HG03039 (cell line): Measurements from ENCODE around the gene PCDHA11.
"Not testable (repeated sequence)": the region's sequence is repeated elsewhere in the genome, so short reads cannot be mapped to it uniquely, and the experiment has no call there.

Source experiments
- ATAC-seq: cut with Tn5 transposase; IDR thresholded peaks from one replicate; pipeline ENCODE4 v1.9.1; 2021; ENCODE audit warnings: mild to moderate bottlenecking, moderate library complexity; ENCODE audit not compliant: unreplicated experiment

The PCDHA11 gene

DNA sequence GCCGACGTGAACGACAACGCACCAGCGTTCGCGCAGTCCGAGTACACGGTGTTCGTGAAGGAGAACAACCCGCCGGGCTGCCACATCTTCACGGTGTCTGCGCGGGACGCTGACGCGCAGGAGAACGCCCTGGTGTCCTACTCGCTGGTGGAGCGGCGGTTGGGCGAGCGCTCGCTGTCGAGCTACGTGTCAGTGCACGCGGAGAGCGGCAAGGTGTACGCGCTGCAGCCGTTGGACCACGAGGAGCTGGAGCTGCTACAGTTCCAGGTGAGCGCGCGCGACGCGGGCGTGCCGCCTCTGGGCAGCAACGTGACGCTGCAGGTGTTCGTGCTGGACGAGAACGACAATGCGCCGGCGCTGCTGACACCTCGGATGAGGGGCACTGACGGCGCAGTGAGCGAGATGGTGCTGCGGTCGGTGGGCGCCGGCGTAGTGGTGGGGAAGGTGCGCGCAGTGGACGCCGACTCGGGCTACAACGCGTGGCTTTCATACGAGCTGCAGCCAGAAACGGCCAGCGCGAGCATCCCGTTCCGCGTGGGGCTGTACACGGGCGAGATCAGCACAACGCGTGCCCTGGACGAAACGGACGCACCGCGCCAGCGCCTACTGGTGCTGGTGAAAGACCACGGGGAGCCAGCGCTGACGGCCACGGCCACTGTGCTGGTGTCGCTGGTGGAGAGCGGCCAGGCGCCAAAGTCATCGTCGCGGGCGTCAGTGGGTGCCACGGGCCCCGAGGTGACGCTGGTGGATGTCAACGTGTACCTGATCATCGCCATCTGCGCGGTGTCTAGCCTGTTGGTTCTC, 18.7 kb upstream of the PCDHA11 start:
- ATAC-seq, result not testable (repeated sequence)

DNA sequence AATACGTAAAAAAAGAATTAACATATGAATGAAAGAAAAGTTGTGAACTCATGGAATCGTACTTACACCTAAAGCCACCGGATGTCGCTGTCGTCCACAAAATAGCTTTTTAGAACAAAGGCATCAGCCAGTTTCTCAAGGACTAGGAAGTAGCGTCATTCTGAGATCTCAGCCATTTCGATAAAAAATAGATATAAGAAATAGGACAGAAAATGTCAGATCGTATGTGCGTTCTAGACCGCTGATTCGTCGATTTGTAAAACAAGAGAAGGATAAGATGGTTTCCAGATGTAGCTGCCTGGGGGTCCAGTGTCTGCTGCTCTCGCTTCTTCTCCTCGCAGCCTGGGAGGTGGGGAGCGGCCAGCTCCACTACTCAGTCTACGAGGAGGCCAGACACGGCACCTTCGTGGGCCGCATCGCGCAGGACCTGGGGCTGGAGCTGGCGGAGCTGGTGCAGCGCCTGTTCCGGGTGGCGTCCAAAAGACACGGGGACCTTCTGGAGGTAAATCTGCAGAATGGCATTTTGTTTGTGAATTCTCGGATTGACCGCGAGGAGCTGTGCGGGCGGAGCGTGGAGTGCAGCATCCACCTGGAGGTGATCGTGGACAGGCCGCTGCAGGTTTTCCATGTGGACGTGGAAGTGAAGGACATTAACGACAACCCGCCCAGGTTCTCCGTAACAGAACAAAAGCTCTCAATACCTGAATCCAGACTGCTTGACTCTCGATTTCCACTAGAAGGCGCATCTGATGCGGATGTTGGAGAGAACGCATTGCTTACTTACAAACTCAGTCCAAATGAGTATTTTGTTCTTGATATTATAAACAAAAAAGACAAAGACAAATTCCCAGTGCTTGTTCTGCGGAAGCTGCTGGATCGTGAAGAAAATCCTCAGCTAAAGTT, 12.7 kb upstream of the PCDHA11 start, which contains the start of gene PCDHA10:
TSS of gene PCDHA10 (plus strand) at position 126 of the 903 bp plus-strand sequence. CDS start at position 278, 152 bp downstream.
- ATAC-seq, result no peak

DNA sequence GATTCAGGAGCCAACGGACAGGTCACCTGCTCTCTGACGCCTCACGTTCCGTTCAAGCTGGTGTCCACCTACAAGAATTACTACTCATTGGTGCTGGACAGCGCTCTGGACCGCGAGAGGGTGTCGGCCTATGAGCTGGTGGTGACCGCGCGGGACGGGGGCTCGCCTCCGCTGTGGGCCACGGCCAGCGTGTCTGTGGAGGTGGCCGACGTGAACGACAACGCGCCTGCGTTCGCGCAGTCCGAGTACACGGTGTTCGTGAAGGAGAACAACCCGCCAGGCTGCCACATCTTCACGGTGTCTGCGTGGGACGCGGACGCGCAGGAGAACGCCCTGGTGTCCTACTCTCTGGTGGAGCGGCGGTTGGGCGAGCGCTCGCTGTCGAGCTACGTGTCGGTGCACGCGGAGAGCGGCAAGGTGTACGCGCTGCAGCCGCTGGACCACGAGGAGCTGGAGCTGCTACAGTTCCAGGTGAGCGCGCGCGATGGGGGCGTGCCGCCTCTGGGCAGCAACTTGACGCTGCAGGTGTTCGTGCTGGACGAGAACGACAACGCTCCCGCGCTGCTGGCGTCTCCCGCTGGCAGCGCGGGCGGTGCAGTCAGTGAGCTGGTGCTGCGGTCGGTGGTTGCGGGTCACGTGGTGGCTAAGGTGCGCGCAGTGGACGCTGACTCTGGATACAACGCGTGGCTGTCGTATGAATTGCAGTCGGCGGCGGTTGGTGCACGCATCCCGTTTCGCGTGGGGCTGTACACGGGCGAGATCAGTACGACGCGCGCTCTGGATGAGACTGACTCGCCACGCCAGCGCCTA, 11.4 kb upstream of the PCDHA11 start:
- ATAC-seq, result no peak

DNA sequence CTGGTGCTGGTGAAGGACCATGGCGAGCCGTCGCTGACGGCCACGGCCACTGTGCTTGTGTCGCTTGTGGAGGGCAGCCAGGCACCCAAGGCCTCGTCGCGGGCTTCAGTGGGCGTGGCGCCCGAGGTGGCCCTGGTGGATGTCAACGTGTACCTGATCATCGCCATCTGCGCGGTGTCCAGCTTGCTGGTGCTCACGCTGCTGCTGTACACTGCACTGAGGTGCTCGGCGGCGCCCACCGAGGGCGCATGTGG, 10.8 kb upstream of the PCDHA11 start:
- ATAC-seq, result no peak

DNA sequence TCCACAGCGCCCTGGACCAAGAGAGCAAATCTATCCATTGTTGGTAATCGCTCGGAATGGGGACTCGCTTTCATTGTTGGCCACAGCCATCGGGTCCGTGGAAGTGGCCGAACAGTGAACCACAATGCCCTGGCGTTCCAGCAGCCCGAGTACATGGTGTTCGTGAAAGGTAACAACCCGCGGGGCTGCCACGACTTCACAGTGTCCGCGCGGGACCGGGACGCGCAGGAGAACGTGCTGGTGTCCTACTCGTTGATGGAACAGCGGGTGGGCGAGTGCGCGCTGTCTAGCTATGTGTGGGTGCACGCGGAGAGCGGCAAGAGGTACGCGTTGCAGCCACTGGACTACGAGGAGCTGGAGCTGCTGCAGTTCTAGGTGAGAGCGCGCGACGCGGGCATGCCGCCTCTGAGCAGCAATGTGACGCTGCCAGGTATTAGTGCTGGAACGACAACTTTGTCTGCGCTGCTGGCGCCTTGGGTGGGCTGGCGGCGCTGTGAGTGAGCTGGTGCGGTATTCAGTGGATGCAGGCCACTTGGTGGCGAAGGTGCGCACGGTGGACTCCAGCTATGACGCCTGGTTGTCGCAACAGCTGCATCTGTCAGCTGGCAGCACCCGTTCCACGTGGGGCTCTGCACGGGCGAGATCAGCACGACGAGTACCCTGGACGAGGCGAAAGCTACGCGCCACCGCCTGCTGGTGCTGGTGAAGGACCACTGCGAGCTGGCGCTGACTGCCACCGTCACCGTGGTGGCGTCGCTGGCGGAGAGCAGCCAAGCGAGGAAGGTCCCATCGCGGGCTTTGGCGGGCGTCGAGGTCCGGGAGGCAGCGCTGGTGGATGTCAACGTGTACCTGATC, 6.1 kb upstream of the PCDHA11 start:
- ATAC-seq, result no peak

DNA sequence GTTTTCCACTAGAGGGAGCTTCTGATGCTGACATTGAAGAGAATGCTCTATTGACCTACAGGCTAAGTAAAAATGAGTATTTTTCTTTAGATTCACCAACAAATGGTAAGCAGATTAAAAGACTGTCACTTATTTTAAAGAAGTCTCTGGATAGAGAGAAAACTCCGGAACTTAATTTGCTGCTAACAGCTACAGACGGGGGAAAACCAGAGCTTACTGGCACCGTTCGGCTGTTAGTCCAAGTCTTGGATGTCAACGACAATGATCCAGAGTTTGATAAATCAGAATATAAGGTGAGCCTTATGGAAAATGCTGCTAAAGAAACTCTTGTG, 764 bp downstream of the PCDHA11 start:
- no peak for ATAC-seq

DNA sequence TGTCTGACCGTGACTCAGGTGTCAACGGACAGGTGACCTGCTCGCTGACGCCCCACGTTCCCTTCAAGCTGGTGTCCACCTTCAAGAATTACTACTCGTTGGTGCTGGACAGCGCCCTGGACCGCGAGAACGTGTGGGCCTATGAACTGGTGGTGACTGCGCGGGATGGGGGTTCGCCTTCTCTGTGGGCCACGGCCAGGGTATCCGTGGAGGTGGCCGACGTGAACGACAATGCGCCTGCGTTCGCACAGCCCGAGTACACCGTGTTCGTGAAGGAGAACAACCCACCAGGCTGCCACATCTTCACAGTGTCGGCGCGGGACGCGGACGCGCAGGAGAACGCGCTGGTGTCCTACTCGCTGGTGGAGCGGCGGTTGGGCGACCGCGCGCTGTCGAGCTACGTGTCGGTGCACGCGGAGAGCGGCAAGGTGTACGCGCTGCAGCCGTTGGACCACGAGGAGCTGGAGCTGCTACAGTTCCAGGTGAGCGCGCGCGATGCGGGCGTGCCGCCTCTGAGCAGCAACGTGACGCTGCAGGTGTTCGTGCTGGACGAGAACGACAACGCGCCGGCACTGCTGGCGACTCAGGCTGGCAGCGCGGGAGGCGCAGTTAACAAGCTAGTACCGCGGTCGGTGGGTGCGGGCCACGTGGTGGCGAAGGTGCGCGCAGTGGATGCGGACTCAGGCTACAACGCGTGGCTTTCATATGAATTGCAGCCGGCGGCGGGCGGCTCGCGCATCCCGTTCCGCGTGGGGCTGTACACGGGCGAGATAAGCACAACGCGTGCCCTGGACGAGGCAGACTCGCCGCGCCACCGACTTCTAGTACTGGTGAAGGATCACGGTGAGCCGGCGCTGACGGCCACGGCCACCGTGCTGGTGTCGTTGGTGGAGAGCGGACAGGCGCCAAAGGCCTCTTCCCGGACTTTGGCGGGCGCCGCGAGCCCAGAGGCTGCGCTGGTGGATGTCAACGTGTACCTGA, 1.8 kb downstream of the PCDHA11 start:
- no peak for ATAC-seq

DNA sequence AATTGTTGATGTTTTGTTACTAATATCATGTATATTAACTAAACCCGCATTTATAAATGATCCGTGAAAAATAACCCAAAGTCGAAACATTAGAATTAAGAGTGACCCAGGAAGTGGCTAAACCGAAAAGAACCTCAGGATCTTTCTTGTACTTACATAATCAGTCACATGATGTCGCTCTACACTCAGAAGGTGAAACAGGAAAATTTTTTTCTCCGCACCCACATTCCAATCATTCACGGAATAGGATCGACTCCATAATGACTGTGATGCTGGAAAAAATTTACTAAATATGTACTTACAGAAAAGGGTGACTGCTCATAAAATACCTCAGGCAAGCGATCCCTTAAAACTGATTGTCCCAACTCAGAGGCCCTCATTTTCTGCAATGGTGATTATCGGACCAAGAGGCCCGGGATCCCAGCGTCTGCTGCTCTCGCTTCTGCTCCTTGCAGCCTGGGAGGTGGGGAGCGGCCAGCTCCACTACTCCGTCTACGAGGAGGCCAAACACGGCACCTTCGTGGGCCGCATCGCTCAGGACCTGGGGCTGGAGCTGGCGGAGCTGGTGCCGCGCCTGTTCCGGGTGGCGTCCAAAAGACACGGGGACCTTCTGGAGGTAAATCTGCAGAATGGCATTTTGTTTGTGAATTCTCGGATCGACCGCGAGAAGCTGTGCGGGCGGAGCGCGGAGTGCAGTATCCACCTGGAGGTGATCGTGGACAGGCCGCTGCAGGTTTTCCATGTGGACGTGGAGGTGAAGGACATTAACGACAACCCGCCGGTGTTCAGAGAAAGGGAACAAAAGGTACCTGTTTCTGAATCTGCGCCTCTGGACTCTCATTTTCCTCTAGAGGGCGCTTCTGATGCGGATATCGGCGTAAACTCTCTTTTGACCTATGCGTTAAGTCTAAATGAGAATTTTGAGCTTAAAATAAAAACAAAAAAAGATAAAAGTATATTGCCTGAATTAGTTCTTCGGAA, 6.6 kb downstream of the PCDHA11 start, which contains the start of gene PCDHA12:
TSS of gene PCDHA12 (plus strand) at position 224 of the 981 bp plus-strand sequence. CDS start at position 389, 165 bp downstream.
- no peak for ATAC-seq

DNA sequence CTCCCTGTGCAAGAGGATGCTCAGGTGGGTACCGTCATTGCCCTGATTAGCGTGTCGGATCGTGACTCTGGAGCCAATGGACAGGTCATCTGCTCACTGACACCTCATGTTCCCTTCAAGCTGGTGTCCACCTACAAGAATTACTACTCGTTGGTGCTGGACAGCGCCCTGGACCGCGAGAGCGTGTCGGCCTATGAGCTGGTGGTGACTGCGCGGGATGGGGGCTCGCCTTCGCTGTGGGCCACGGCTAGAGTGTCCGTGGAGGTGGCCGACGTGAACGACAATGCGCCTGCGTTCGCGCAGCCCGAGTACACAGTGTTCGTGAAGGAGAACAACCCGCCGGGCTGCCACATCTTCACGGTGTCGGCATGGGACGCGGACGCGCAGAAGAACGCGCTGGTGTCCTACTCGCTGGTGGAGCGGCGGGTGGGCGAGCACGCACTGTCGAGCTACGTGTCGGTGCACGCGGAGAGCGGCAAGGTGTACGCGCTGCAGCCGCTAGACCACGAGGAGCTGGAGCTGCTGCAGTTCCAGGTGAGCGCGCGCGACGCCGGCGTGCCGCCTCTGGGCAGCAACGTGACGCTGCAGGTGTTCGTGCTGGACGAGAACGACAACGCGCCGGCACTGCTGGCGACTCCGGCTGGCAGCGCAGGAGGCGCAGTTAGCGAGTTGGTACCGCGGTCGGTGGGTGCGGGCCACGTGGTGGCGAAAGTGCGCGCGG, 7.9 kb downstream of the PCDHA11 start:
- not testable (repeated sequence) for ATAC-seq

DNA sequence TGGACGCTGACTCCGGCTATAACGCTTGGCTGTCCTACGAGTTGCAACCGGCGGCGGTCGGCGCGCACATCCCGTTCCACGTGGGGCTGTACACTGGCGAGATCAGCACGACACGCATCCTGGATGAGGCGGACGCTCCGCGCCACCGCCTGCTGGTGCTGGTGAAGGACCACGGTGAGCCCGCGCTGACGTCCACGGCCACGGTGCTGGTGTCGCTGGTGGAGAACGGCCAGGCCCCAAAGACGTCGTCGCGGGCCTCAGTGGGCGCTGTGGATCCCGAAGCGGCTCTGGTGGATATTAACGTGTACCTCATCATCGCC, 8.5 kb downstream of the PCDHA11 start:
- no peak for ATAC-seq

DNA sequence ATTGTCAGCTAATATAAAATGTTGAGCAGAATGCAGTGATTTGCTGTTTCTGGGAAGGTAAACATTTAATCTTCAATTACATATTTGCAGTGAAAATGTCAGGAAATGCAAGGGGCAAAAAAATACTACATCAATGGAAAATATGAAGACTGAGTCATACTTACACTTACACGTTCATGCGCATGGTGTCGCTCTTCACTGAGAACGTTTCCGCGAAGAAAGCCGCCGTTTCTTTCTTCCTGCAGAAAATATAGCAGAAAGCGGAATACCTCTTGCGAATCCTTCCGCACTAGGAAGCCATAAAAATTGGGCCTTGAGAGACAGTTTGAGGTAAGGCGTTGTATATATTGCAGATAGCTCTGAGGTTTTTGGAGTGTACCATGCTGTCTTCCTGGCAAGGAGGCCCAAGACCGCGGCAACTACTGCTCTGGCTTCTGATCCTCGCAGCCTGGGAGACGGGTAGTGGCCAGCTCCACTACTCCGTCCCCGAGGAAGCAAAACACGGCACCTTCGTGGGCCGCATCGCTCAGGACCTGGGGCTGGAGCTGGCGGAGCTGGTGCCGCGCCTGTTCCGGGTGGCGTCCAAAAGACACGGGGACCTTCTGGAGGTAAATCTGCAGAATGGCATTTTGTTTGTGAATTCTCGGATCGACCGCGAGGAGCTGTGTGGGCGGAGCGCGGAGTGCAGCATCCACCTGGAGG, 13.3 kb downstream of the PCDHA11 start, which contains the start of gene PCDHA13:
TSS of gene PCDHA13 (plus strand) at position 236 of the 702 bp plus-strand sequence. CDS start at position 381, 145 bp downstream.
- ATAC-seq, result no peak

DNA sequence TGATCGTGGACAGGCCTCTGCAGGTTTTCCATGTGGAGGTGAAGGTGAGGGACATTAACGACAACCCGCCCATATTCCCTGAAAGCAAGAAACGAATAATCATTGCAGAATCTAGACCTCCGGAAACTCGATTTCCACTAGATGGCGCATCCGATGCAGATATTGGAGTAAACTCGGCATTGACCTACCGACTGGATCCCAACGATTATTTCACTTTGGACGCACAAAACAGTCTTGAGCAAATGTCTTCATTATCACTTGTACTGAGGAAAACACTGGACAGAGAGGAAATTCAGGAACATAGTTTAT, 13.8 kb downstream of the PCDHA11 start:
- ATAC-seq, result no peak

DNA sequence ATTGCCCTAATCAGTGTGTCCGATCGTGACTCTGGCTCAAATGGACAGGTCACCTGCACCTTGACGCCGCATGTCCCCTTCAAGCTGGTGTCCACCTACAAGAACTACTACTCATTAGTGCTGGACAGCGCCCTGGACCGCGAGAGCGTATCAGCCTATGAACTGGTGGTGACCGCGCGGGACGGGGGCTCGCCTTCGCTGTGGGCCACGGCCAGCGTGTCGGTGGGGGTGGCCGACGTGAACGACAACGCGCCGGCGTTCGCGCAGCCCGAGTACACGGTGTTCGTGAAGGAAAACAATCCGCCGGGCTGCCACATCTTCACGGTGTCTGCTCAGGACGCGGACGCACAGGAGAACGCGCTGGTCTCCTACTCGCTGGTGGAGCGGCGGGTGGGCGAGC, 14.6 kb downstream of the PCDHA11 start:
- no peak for ATAC-seq

DNA sequence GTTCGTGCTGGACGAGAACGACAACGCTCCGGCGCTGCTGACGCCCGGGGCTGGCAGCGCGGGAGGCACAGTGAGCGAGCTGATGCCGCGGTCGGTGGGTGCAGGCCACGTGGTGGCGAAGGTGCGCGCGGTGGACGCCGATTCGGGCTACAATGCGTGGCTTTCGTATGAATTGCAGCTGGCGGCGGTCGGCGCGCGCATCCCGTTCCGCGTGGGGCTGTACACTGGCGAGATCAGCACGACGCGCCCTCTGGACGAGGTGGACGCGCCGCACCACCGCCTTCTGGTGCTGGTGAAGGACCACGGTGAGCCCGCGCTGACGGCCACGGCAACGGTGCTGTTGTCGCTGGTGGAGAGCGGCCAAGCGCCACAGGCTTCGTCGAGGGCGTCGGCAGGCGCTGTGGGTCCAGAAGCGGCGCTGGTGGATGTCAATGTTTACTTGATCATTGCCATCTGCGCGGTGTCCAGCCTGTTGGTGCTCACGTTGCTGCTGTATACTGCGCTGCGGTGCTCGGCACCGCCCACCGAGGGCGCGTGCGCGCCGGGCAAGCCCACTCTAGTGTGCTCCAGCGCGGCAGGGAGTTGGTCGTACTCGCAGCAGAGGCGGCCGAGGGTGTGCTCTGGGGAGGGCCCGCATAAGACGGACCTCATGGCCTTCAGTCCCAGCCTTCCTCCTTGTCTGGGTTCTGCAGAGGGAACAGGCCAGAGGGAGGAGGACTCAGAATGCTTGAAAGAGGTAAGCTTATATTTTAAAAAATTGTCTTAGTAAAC, 15.4 kb downstream of the PCDHA11 start:
- ATAC-seq, result no peak

DNA sequence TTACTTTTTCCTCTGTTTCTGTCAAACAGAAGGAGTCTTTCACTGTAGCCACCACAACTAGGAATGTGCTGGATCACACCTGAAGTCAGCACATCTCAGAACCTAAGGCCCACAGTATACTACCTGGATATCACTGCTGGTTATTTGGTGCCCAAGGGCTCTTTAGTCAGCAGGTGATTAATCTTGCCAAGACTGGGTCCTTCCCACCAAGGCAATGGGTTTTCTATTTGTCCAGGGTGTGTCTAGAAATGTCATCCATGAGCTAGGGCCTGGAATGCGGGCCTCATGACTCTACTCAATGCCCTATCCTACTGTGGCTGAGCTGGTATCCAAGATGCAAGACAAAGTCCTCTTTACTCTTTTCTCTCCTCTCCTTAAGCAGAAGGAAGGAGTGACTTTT, 47.6 kb downstream of the PCDHA11 start:
- no peak for ATAC-seq
